DMS153 (cell line): ENCODE measurements around the gene GARIN5A.

Experiments used
- DNase-seq: peaks from one replicate; lab custom pipeline; 2025; lab: John Stamatoyannopoulos, UW

GARIN5A gene

DNA sequence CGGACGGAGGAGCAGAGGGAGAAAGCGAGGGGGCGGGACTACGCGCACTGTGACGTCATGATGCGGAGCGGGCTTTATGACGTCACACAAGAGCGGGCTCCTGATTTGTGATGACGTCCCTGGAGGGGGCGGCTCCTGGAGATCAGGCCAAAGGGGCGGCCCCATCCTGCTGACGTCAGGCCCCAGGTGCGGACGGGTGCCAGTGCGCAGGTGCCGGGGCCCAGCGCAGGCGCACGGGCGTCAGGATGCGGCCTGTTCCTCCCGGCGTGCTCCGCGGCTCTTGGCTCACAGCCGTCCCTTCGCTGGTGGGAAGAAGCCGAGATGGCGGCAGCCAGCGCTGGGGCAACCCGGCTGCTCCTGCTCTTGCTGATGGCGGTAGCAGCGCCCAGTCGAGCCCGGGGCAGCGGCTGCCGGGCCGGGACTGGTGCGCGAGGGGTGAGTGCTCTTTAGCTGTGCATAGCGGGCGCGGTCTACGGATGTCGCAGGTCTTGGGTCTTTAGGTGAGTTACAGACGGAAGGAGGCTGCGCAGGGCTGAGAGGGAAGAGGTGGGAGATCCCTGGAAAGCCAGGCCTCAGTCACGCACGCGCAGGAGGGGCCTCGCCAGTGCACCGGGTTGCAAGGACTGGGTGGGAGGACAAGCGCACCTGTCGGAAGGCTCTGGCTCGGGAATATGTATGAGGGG, at the start of gene GARIN5A, which contains the start of gene EMC10:
Gene GARIN5A, minus strand, starts transcription at position 625 of the 683 bp plus-strand sequence. Its CDS starts 460 bp downstream, at position 165.
Gene EMC10, plus strand, starts transcription at position 284 of the 683 bp plus-strand sequence. Its CDS starts 38 bp downstream, at position 322.
- DNase-seq: peak; percentile 95

DNA sequence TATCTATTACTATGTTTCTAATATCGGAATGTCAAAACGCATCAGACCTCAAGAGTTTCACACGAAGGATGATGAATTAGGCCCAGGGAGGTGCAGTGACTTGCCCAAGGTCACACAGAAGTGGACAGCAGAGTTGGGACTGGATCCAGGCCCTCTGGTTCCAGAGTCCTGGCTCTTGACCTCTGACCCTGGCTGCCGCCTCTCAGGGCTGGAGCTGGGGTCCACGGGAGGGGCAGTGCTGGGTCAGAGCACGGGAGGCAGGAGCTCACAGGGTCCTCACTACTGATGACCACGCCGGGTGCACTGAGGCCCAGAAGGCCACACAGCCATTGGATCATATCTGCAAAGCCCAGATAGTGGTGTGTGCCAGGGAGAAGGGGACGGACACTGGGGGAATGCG, 46.2 kb upstream of the GARIN5A start:
- no peak for DNase-seq

DNA sequence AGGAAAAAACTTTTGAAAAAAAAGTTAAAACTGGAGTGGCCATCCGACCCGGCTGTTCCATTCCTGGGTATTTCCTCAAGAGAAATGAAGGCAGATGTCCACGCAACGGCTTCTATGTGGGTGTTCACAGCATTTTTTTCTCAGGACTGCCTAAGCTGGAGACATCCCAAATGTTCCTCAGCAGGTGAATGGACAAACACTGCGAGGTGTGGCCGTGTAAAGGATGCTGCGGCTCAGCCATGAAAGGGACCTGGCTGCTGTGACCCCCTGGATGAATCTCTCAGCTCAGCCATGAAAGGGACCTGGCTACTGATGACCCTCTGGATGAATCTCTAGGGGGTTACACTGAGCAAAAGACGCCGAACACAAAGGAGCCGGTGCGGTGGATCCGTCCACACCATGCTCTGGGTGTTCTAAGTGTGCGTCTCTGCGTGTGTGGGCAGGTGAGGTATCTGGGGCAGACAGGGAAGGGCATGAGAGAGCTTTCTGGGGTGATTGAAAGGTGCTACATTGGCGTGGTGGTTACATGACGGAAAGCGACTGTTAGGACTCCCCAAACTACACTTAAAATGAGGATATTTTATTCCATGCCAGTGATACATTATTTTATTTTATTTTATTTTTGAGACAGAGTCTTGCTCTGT, 44.3 kb upstream of the GARIN5A start:
- DNase-seq: no peak

DNA sequence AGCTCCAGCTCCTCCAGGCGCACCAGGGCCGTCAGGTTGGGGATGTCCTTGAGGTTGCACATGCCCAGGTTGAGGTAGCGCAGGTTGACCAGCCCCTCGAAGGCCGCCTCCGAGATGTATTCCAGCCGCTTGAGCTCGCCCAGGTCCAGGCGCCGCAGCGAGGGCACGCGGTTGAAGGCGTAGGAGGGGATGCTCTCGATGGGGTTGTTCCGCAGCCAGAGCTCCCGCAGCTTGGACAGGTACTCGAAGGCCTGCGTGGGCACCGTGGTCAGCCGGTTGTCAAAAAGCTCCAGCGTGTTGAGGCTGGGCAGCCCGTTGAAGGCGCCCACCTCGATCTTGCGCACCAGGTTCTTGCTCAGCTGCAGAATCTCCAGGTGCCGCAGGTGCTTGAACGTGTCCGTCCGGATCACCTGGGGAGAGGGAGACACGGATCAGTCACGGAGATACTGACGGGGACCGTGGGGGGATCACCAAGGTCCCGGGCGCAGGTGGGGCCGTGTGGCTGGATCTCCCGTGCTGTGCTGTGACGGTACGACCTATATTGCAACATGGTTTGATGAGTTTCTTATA, 42.4 kb upstream of the GARIN5A start:
- DNase-seq: no peak

DNA sequence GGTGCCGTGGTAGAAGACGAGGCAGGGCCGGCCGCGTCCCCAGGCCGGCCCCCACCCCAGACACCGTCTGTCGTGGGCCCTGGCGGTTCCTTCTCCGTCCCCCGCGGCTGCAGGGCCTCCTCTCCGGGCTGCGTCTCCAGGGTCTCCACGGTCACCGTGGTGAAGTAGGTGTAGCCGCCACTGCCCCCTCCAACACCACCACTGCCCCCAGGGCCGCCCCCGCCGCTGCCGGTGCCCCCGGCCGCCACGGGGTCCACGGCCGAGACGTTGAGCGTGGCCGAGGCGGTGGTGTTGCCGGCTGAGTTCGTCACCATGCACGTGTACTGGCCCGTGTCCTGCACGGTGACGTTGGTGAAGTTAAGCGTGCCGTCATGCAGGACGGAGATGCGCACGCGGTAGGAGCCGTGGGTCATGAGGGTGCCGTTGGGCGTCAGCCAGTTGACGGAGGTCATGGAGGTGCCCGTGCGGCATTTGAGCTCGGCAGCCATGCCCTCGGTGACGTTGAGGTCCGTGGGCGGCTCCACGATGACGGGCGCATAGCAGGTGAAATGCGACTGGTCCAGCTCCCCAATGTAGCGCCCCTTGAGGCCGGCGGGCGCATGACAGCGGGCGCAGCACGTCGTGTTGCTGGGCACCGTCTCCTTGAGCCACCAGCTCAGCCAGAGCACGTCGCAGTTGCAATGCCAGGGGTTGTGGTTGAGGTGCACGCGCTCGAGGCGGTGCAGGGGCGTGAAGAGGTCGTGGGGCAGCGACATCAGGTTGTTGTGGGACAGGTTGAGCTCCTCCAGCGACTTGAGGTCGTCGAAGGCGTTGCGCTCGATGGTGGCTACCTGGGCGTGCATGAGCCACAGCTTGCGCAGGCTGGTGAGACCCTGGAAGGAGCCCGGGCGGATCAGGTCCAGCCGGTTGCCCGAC, 41.7 kb upstream of the GARIN5A start:
- no peak for DNase-seq

DNA sequence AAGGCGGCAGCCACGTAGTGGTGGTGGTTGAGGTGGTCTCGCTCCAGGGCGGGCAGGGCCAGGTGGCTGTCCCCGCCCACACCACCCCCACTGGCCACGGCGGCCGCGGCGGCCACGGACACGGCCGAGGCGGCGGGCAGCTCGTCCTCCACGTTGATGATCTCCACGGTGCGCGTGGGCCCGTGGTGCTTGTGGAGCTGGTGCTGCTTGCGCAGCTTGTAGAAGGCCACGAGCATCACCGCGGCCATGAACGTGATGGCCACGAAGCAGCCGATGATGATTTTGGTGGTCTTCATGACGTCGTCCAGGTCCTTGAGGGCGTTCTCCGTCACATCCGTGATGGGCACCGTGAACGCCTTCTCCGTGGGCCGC, 41.0 kb upstream of the GARIN5A start:
- no peak for DNase-seq

DNA sequence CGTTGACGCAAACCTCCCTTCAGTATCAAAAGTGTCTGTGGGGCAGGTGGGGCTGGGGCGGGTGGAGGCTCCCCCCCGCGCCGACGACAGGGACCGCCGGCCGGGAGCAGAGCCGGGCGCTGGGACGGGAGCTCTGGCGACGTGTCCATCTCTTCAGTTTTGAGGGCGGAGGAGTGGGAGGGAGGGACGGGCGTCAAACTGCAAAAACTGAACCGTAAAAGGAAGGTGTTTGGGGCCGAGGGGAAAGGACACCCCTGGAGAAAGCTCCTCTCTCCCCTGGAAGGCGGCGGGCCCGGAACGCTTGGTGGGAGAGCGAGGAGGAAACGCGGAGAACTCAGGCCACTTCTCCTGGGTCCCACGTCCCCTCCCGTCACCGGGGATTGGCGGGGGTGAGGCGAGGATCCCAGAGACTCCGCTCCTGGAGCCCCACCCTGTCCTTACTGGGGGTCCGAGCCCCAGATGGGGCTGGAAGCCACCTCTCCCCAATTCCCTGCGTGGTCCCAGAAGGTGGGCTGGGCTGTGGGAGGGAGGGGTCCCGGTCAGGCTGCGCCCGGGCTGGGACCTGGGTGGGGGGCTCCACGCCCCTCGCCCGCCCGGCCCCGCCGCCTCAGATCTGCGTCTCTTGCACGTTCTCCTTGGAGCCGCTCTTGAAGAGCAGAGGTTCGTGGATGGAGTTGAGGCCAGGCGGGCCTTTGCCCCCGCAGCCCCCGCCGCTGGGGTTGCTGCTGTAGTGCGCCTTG, 40.5 kb upstream of the GARIN5A start:
- no peak for DNase-seq

DNA sequence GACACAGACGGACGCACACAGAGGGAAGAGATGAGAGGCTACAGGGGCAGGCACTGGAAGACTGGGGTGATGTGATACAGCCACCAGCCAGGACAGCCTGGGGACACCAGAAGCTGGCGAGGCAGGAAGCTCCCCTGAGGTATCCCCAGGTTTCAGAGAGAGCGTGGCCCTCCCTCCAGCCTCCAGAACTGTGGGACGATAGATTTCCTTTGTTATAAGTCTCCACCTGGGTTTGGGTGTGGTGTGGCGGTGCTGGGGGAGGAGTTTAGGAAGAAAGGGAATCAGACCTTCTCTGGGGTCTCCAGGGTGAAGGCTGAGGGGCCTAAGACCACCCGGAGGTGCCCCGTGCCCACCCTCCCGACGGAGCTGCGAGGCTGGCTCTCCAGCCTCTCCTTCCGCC, 39.8 kb upstream of the GARIN5A start:
- DNase-seq: no peak

DNA sequence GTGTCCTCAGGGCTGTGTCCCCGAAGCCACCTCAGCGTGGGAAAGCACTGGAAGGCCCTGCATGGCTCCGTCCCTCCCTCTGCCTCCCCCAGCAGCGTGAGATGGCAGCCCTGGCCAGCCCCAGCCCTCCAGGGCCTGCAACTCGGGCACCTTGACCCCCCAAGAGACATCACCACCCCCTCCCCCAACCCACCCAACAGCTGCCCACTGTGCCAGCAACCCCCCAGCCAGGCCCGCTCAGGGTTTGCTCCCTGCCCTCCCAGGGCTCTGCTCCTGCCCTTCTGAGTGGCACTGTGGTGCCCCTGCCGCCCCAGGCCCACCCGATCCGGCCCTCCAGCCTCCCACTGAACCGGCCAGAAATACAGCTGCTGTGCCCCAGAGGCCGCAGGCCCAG, 38.5 kb upstream of the GARIN5A start:
- DNase-seq: no peak

DNA sequence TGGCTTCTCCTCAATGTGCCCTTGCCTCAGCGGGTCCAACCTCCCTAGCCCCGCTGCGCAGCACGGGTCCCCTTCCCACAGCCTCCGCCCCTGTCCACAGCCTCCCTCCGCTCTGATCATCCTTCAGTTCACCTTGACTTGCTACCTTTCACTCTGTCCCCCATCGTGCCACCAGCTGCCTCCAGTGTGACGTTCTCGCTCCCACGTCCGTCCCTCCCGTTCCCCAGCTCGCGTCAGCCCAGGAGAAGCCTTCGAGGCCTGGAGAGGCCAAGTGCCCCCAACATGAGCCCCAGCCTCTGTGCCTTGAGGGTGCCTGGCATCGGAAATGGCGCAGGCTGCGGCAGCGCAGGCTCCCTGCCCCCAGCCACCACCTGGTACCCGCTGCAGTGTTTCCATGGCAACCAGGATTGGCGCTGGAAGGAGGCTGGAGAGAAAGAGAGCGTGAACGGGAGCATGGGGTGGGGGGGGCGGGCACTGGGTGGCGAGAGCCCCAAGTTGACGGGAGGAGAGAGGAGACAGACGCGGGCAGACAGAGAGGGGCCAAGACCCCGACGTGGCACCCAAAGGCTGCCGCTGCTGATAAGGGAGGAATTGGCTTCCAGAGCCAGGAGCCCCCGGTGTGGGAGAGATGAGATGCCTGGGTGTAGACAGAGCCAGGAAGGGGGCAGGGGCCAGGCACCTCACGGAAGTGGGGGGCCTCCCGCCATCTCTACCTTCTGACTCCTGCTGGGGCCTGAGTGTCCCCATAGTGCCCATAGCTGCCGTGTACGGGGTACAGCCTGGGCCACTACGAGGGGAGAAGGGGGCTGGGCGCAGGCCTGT, 37.9 kb upstream of the GARIN5A start:
- peak; percentile 5 for DNase-seq

DNA sequence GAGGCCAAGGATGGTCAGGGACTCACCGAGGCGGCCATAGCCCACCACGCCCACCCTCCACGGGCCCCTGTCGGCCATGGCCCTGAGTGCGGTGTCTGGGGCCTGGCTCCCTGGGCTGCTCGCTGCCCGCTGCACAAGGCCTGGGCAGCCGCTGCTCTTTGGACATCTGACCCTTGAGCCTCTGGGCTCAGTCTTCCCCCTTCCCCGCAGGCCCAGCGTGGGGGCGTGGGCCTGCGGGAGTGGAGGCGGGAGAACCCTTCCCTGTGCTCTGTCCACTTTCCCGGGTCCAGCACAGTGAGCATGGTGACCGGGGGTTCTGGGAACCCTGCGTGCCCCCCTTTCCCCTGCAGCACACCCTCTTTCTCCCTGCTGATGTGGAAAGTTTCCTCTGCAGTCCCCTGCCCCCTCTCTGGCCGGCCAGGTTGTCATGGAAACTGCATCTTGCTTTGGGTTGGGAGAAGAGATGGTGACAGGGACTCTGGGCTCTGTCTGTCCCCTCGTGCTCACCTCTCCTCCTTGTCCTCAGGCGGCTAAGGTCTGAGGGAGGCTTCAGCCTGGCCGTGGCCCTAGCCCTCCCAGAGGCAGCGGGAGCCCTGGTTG, 37.2 kb upstream of the GARIN5A start, which contains the start of gene ASPDH:
Gene ASPDH, minus strand, starts transcription at position 168 of the 600 bp plus-strand sequence. Its CDS starts 90 bp downstream, at position 78.
- no peak for DNase-seq

DNA sequence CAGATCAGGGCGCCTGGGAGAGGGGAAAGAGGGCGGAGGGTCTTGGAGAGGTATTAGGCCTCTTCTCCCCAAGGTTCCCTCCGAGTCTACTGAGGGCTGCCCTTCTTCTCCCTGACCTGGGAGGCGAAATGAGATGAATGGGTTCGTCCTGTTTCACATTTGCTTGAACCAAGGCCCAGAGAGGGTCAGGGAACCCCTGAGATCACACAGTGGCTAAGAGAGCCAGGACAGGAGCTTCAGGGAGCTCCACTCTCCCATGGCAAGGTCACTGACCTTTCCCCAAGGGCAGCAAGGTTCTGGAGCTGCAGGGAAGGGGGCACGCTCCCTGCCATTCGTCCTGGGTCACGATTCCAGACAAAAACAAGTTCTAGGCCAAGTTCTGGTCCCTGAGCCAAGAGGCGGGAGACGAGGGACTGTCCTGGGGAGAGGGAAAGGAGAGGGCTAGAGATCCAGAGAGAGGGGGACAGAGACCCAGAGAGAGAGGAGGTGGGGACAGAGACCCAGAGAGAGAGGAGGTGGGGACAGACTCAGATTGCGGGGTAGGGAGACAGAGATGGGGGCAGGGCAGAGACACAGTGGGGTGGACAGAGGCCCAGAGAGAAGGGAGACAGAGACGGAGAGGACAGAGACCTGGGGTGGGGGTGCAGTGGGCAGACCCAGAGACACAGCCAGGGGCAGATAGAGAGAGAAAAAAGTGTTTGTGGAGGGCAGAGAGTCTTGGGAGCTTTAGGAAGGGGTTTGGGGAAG, 36.5 kb upstream of the GARIN5A start:
- DNase-seq: no peak

DNA sequence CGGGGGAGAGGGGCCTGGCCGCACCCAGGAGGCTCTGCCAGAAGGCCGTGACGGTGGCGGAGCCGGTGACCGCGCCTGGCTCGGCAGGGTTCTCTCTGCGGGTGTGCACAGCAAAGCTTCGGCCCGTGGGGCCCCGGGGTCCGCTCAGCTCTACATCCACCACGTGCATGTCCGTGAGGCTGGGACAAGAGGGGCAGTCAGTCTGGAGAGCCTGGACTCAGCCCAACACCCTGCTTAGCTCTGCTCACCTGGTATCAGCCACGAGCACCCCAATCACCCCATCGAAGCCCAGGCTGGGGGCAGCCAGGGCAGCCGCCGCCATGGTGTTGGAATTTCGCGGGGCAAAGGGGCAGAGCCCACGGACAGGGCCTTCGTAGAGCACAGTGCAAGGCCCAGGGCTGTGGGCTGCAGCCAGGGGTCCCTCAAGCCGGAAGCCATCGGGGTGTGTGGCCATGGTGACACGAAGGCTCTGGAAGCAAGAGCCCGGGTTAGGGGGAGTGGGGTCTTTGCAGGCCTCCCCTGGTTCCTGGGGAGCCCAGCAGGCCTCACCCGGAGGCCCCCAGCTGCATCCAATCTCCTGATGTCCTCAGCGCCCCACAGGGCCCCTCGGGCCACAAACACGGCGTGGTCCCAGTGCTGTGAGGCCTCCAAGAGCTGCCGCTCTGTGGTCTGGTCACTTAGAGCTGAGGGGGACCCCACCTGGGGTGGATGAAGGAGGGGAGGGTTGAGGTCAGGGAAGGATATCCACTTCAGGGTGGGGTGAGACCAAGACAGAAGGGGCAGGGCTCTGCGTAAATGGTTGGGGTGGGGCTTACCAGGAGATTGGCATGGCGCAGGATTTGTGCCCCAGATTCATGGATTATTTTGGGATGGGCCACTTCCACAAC, 35.7 kb upstream of the GARIN5A start:
- no peak for DNase-seq

DNA sequence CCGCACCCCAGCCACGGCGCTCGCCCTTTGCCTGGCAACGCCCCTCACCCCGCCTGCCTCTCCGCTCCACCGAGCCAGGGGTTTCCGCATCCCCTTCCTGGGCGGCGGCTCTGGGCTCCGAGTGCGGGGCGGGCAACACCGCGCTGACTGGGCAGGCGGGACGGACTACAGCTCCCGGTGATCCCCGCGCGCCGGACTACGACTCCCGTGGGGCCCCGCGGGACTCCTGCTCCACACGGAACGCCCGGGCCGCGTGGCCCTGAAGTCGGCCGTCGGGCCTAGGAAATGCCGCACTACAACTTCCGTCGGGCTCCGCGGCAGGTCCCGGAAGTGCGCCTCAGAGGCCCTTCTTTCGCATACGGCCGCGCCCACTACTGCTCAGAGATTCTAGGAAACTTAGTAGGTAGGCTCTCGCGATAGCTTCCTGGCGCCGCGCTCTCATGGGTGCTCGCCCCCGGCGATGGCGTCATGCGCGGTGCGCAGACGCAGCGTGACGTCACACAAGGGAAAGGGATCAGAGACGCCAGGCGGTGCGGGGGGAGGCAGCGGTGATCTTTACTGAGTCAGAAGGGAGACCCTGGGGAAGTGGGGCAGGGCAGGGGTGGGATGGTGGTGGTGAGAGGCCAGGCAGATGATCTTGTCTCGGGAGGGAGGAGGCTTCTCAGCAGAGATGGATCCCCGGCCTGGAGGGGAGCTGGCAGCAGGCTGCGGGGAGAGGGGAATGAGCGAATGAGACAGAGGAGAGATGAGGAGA, 34.6 kb upstream of the GARIN5A start, which contains the start of gene JOSD2:
Gene JOSD2, minus strand, starts transcription at position 123 of the 754 bp plus-strand sequence. CDS start 760 bp downstream, outside the sequence.
- DNase-seq: peak; percentile 100

DNA sequence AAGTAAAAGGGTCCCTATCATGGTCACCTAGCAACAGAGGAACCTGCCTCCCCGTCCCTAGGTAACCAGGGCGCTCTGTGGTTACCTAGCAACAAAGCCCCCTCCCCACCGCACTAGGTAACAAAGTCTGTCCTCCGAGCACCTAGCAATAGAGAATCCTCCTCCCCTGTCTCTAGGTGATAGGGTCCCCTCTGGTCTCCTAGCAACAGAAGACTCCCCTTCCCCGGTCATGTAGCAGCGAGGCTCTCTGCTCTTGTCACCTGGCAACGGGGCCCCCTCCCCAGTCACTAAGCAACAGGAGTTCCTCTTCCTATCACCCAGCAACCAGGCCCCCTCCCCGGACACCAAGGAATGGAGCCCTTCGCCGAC, 34.0 kb upstream of the GARIN5A start:
- DNase-seq: no peak

DNA sequence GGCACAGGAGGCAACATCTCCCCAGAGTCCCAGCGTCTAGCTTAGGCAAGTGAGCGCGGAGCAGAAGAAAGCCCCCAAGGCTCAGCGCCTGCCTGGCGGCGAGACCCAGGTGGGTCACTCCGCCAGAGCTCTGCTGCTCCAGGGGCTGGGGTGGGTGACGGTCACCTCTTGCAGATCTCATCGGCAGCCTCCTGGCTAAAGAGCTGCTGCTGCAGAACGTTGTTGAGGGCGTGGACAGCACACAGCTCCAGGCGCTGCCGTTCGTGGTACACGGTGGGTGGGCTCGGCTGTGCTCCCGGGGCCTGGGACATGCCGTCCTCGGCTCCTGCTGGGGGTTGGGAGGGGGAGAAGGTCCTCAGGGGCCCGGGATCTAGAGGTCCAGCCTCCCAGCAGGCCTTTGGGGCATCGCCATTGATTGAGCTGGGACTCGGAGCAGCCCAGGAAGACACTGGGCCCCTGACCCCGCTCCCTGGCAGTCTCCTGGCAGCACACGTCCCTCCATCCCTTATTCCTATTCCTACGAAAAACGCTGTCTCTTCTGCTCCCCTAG, 33.5 kb upstream of the GARIN5A start:
- no peak for DNase-seq

DNA sequence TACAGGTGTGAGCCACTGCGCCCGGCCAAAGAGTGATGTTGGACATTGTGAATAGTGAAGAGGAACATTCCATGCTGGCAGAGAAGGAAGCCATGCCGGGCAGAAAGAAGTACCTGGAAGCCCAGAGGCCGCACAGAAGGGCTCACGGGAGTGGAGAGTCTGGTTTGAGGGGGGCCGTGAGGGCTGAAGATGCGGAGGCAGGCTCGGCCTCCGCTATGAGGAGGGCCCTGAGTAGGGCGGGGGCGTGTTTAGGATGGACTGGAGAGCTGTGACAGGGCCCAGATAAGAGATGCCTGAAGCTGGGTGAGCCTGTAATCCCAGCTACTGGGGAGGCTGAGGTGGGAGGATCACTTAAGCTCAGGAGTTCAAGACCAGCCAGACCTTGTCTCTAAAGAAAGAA, 32.7 kb upstream of the GARIN5A start:
- DNase-seq: no peak
